22Rv1 (cell line): Measurements from ENCODE around the gene KCNH1.

Source experiments
- ZFX ChIP-seq: fragments of 450-650 bp; IDR thresholded peaks from 2 replicates; pipeline ENCODE4 v1.6.1; 2017; ENCODE audit warnings: antibody characterized with exemption, borderline replicate concordance
- TF ChIP-seq, protein P1 (sequence below): fragments of 450-650 bp; IDR thresholded peaks from 2 replicates; pipeline ENCODE4 v1.5.1; 2017; ENCODE audit warnings: mild to moderate bottlenecking

DNA sequence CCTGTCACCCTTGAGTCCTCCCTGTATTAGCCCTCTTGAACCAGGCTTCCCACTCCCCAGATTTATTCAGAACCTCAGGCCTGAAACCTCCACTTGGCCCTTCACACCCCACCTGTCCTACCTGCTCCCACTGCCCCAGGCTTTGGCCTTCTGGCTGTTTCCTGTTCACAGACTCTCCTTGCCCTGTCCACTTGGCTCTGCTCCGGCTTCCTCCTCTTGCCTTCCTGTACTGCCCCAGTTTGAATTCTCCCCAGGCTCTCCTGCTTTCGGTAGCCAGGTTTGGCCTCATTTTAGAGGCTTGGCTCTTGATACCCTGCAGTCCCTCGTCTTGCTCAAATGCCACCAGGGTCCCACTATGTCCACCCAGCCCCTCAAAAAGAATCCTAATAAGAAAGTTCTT, 385.2 kb downstream of the KCNH1 start:
- TF ChIP-seq, protein P1, sequence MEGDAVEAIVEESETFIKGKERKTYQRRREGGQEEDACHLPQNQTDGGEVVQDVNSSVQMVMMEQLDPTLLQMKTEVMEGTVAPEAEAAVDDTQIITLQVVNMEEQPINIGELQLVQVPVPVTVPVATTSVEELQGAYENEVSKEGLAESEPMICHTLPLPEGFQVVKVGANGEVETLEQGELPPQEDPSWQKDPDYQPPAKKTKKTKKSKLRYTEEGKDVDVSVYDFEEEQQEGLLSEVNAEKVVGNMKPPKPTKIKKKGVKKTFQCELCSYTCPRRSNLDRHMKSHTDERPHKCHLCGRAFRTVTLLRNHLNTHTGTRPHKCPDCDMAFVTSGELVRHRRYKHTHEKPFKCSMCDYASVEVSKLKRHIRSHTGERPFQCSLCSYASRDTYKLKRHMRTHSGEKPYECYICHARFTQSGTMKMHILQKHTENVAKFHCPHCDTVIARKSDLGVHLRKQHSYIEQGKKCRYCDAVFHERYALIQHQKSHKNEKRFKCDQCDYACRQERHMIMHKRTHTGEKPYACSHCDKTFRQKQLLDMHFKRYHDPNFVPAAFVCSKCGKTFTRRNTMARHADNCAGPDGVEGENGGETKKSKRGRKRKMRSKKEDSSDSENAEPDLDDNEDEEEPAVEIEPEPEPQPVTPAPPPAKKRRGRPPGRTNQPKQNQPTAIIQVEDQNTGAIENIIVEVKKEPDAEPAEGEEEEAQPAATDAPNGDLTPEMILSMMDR: no peak
- TF ChIP-seq ZFX: no peak
